ENCODE measurements around the gene TIMMDC1. TPM values are rescaled to one million over a fixed set of nuclear protein-coding genes. Genes with fewer than 3 reads are reported as not detected.

The TIMMDC1 gene
- total and polyA plus RNA-seq, 10 of the 15 experiments (the other 5 are each of a cell fraction or from before 2014, with no cell fraction given), result 55.9 to 146 (median 72.1) TPM

DNA sequence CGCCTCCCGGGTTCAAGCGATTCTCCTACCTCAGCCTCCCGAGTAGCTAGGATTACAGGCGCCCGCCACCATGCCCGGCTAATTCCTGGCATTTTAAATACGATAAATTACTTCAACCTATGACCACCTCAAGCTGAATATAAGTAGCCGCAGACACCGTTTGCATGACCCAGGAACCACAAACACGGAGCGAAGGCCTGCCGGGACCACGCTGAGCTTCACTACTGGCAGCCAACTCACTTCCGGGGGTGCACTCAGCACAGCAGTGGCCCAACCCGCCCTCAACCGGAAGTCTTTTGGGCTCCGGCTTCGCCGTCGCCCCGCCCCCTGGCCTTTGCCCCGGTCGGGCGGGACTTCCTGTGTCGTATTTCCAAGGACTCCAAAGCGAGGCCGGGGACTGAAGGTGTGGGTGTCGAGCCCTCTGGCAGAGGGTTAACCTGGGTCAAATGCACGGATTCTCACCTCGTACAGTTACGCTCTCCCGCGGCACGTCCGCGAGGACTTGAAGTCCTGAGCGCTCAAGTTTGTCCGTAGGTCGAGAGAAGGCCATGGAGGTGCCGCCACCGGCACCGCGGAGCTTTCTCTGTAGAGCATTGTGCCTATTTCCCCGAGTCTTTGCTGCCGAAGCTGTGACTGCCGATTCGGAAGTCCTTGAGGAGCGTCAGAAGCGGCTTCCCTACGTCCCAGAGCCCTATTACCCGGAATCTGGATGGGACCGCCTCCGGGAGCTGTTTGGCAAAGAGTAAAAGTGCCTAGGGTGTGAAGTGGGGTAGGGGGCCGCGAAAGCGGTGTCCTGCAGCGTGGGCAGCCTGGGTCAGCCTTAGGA, at the start of gene TIMMDC1 (continued):
- TF ChIP-seq, protein P1, sequence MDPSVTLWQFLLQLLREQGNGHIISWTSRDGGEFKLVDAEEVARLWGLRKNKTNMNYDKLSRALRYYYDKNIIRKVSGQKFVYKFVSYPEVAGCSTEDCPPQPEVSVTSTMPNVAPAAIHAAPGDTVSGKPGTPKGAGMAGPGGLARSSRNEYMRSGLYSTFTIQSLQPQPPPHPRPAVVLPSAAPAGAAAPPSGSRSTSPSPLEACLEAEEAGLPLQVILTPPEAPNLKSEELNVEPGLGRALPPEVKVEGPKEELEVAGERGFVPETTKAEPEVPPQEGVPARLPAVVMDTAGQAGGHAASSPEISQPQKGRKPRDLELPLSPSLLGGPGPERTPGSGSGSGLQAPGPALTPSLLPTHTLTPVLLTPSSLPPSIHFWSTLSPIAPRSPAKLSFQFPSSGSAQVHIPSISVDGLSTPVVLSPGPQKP (IDR thresholded peaks at IDR 0.05; ENCODE audit: low read depth, low read length), result peak; percentile 97
- TF ChIP-seq CREB1 (IDR thresholded peaks at IDR 0.05; ENCODE audit: low read depth), result peak; percentile 93
- peak; percentile 85 for TF ChIP-seq HCFC1 (IDR thresholded peaks at IDR 0.05; ENCODE audit: low read length)
- TF ChIP-seq BACH1 (IDR thresholded peaks at IDR 0.05; ENCODE audit: borderline replicate concordance), result peak; percentile 60; the same call in 1 of the 2 replicates
- peak; percentile 70 for TF ChIP-seq NKRF (conservative IDR thresholded peaks at IDR 0.05)
- TF ChIP-seq TCF12 (IDR thresholded peaks at IDR 0.05; ENCODE audit: low read depth, low read length), result peak; percentile 52; the same call in 1 of the 2 replicates
- TF ChIP-seq NR2C1 (IDR thresholded peaks at IDR 0.05), result peak; percentile 100
- no peak for TF ChIP-seq PBX3 (IDR thresholded peaks at IDR 0.05; ENCODE audit: insufficient replicate concordance, low read depth, low read length)
- TF ChIP-seq, protein P2, sequence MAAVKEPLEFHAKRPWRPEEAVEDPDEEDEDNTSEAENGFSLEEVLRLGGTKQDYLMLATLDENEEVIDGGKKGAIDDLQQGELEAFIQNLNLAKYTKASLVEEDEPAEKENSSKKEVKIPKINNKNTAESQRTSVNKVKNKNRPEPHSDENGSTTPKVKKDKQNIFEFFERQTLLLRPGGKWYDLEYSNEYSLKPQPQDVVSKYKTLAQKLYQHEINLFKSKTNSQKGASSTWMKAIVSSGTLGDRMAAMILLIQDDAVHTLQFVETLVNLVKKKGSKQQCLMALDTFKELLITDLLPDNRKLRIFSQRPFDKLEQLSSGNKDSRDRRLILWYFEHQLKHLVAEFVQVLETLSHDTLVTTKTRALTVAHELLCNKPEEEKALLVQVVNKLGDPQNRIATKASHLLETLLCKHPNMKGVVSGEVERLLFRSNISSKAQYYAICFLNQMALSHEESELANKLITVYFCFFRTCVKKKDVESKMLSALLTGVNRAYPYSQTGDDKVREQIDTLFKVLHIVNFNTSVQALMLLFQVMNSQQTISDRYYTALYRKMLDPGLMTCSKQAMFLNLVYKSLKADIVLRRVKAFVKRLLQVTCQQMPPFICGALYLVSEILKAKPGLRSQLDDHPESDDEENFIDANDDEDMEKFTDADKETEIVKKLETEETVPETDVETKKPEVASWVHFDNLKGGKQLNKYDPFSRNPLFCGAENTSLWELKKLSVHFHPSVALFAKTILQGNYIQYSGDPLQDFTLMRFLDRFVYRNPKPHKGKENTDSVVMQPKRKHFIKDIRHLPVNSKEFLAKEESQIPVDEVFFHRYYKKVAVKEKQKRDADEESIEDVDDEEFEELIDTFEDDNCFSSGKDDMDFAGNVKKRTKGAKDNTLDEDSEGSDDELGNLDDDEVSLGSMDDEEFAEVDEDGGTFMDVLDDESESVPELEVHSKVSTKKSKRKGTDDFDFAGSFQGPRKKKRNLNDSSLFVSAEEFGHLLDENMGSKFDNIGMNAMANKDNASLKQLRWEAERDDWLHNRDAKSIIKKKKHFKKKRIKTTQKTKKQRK (IDR thresholded peaks at IDR 0.05; ENCODE audit: low read depth, low read length), result 0 out of 2 replicates have a peak, but pooled peaks have one; percentile 46
- no peak for TF ChIP-seq CBX3 (IDR thresholded peaks at IDR 0.05; ENCODE audit: borderline replicate concordance, low read depth)
- peak; percentile 24 to 46; a peak in 1 of 4 replicates for TF ChIP-seq BHLHE40 (IDR thresholded peaks at IDR 0.05; ENCODE audit: borderline replicate concordance in 1 of 2, low read depth in 2 of 2, low read length in 1 of 2)
- no peak for TF ChIP-seq RBBP5 (conservative IDR thresholded peaks at IDR 0.05)
- TF ChIP-seq, protein P3, sequence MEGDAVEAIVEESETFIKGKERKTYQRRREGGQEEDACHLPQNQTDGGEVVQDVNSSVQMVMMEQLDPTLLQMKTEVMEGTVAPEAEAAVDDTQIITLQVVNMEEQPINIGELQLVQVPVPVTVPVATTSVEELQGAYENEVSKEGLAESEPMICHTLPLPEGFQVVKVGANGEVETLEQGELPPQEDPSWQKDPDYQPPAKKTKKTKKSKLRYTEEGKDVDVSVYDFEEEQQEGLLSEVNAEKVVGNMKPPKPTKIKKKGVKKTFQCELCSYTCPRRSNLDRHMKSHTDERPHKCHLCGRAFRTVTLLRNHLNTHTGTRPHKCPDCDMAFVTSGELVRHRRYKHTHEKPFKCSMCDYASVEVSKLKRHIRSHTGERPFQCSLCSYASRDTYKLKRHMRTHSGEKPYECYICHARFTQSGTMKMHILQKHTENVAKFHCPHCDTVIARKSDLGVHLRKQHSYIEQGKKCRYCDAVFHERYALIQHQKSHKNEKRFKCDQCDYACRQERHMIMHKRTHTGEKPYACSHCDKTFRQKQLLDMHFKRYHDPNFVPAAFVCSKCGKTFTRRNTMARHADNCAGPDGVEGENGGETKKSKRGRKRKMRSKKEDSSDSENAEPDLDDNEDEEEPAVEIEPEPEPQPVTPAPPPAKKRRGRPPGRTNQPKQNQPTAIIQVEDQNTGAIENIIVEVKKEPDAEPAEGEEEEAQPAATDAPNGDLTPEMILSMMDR (IDR thresholded peaks at IDR 0.05 in 2 of 3, conservative IDR thresholded peaks at IDR 0.05 in 1 of 3; ENCODE audit: control insufficient read depth in 2 of 3, extremely low read depth in 1 of 3, insufficient read depth in 1 of 3, low read depth in 3 of 3, low read length in 3 of 3), result no peak
- TF ChIP-seq, protein P4, sequence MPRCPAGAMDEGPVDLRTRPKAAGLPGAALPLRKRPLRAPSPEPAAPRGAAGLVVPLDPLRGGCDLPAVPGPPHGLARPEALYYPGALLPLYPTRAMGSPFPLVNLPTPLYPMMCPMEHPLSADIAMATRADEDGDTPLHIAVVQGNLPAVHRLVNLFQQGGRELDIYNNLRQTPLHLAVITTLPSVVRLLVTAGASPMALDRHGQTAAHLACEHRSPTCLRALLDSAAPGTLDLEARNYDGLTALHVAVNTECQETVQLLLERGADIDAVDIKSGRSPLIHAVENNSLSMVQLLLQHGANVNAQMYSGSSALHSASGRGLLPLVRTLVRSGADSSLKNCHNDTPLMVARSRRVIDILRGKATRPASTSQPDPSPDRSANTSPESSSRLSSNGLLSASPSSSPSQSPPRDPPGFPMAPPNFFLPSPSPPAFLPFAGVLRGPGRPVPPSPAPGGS (IDR thresholded peaks at IDR 0.05; ENCODE audit: borderline replicate concordance, insufficient read depth, low read depth, low read length, poor library complexity, severe bottlenecking), result no peak
- TF ChIP-seq JUND (IDR thresholded peaks at IDR 0.05; ENCODE audit: low read depth, low read length), result no peak
- TF ChIP-seq TBL1XR1 (IDR thresholded peaks at IDR 0.05; ENCODE audit: low read depth, low read length), result peak; percentile 88
- peak; percentile 97 for TF ChIP-seq GABPA (IDR thresholded peaks at IDR 0.05; ENCODE audit: low read depth)

All from GM12878 (cell line).